GM10847 (cell line): ENCODE data around the gene GOLGA8A.

ENCODE experiments used
- POLR2A ChIP-seq: IDR thresholded peaks from 2 replicates; pipeline ENCODE4 v1.6.1; 2011; ENCODE audit not compliant: insufficient read length; ENCODE audit errors: extremely low read depth

Gene GOLGA8A

GRCh38 chr15:34434627-34435305 is 2.8 kb downstream of the GOLGA8A start:
- TF ChIP-seq POLR2A, result no peak
